Uterus (tissue), 2 donors: ENCODE data around the gene ITFG1.

Experiments used
- POLR2A ChIP-seq, 2 donors: fragments of 450-650 bp; IDR thresholded peaks; one replicate each; pipeline ENCODE4 v1.6.1; 2016; ENCODE audit warnings: antibody characterized with exemption in 2 of 2, mild to moderate bottlenecking in 1 of 2, moderate library complexity in 1 of 2
- TF ChIP-seq, protein P1 (sequence below), 4 experiments: fragments of 200-600 bp in 2 of 4; fragments of 450-650 bp in 2 of 4; sonication (generic) in 2 of 4; IDR thresholded peaks; one replicate each; pipeline ENCODE4 v1.5.1; 2016 to 2019; ENCODE audit warnings: antibody characterized with exemption in 4 of 4, mild to moderate bottlenecking in 2 of 4, moderate library complexity in 1 of 4

DNA sequence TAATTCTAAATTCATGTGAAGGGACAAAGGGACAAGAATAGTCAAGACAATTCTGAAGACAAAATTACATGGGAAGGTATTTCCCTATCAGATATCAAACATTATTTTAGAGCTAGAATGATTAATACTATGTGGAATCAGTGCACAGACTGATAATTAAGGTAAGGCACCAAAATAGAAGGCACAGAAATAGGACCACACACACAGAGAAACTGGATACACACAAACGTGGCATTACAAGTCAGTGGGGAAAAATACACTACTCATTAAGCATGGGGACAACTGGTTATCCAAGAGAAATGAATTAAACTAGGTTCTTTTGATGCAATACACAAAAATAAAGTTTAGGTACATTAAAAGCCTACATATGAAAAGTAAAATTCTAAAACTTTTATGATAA, 184.3 kb downstream of the ITFG1 start:
- TF ChIP-seq, protein P1, sequence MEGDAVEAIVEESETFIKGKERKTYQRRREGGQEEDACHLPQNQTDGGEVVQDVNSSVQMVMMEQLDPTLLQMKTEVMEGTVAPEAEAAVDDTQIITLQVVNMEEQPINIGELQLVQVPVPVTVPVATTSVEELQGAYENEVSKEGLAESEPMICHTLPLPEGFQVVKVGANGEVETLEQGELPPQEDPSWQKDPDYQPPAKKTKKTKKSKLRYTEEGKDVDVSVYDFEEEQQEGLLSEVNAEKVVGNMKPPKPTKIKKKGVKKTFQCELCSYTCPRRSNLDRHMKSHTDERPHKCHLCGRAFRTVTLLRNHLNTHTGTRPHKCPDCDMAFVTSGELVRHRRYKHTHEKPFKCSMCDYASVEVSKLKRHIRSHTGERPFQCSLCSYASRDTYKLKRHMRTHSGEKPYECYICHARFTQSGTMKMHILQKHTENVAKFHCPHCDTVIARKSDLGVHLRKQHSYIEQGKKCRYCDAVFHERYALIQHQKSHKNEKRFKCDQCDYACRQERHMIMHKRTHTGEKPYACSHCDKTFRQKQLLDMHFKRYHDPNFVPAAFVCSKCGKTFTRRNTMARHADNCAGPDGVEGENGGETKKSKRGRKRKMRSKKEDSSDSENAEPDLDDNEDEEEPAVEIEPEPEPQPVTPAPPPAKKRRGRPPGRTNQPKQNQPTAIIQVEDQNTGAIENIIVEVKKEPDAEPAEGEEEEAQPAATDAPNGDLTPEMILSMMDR (IDR thresholded peaks at IDR 0.05) = no peak
- no peak for TF ChIP-seq POLR2A (IDR thresholded peaks at IDR 0.05)
